HepG2 (cell line): ENCODE measurements around the gene STOML2. TPM values are rescaled to one million over a fixed set of nuclear protein-coding genes. Genes with fewer than 3 reads are reported as not detected.
A peak's percentile ranks its signal among the peaks of the same experiment; 100 is the strongest.

ENCODE experiments used
- ARID4A ChIP-seq: sonication (generic); formaldehyde crosslinking; IDR thresholded peaks from 2 replicates; pipeline ENCODE4 v1.5.0; 2020; ENCODE audit warnings: mild to moderate bottlenecking, missing genetic modification reagents, borderline replicate concordance
- DR1 ChIP-seq: sonication (generic); formaldehyde crosslinking; IDR thresholded peaks from 2 replicates; pipeline ENCODE4 v1.8.0; 2021; ENCODE audit warnings: mild to moderate bottlenecking, missing genetic modification reagents, inconsistent platforms
- JDP2 ChIP-seq: sonication (generic); formaldehyde crosslinking; IDR thresholded peaks from 2 replicates; pipeline ENCODE4 v1.8.1; 2022; ENCODE audit warnings: missing genetic modification reagents, borderline replicate concordance
- KLF16 ChIP-seq, 2 experiments: sonication (generic) in 1 of 2; formaldehyde crosslinking in 1 of 2; IDR thresholded peaks; 2 replicates each; pipeline versions ENCODE4 v1.6.1 to v1.8.0; 2016 to 2023; ENCODE audit warnings: missing genetic modification reagents in 2 of 2, missing compliant biosample characterization in 1 of 2
- NFRKB ChIP-seq: fragments of 450-650 bp; IDR thresholded peaks from 2 replicates; pipeline ENCODE4 v1.6.1; 2017
- RAD51 ChIP-seq: fragments of 450-650 bp; IDR thresholded peaks from 2 replicates; pipeline ENCODE4 v1.6.1; 2016; ENCODE audit warnings: borderline replicate concordance
- TAF15 ChIP-seq: fragments of 200-400 bp; formaldehyde crosslinking; IDR thresholded peaks from one replicate; pipeline ENCODE4 v1.6.1; 2018; ENCODE audit warnings: mild to moderate bottlenecking, low read depth, low read length; ENCODE audit not compliant: poor library complexity, severe bottlenecking
- WIZ ChIP-seq: sonication (generic); formaldehyde crosslinking; IDR thresholded peaks from 2 replicates; pipeline ENCODE4 v1.5.1; 2020; ENCODE audit warnings: mild to moderate bottlenecking, missing genetic modification reagents
- ZBTB44 ChIP-seq: sonication (generic); formaldehyde crosslinking; IDR thresholded peaks from 2 replicates; pipeline ENCODE4 v1.4.0; 2020; ENCODE audit warnings: missing genetic modification reagents
- ZHX1 ChIP-seq: sonication (generic); formaldehyde crosslinking; IDR thresholded peaks from 2 replicates; pipeline ENCODE4 v1.8.1; 2022; ENCODE audit warnings: low read depth, mild to moderate bottlenecking, missing genetic modification reagents
- ZNF136 ChIP-seq: sonication (generic); formaldehyde crosslinking; IDR thresholded peaks from 2 replicates; pipeline ENCODE4 v1.8.1; 2022; ENCODE audit warnings: low read depth, mild to moderate bottlenecking, moderate library complexity, missing genetic modification reagents
- ZNF256 ChIP-seq: sonication (generic); formaldehyde crosslinking; conservative IDR thresholded peaks from 2 replicates; pipeline ENCODE4 v1.4.0; 2020; ENCODE audit warnings: missing genetic modification reagents
- polyA plus RNA-seq, 8 experiments: library from polyadenylated mRNA; depleted of rRNA in 3 of 8; stranded (reverse) in 7 of 8; unstranded in 1 of 8; fragments of >200 nt; fragmentation: Illumina TruSeq in 4 of 8; extraction: Trizol in 4 of 8; gene quantifications; 2 replicates each; pipeline versions ENCODE4 v1.2.1 to v1.2.3, GENCODE V29; 2011 to 2016; ENCODE audit warnings: low read depth in 4 of 8, missing spikeins in 1 of 8, mixed read lengths in 1 of 8; ENCODE audit not compliant: insufficient read depth in 1 of 8
- total RNA-seq, 5 experiments: library from RNA; depleted of rRNA; stranded (reverse); fragments of >200 nt; fragmentation: Illumina TruSeq; extraction: Trizol; gene quantifications; 2 replicates each; pipeline ENCODE4 v1.2.3, GENCODE V29; 2016; ENCODE audit warnings: low read depth in 1 of 5
- TF ChIP-seq, protein P1 (sequence below): sonication (generic); formaldehyde crosslinking; IDR thresholded peaks from 2 replicates; pipeline ENCODE4 v1.4.0; 2020; ENCODE audit warnings: mild to moderate bottlenecking, missing genetic modification reagents
- TF ChIP-seq, protein P2 (sequence below): sonication (generic); formaldehyde crosslinking; IDR thresholded peaks from 2 replicates; pipeline ENCODE4 v1.4.0; 2020; ENCODE audit warnings: missing genetic modification reagents

STOML2 gene
- total and polyA plus RNA-seq, 2 of the 13 experiments (the other 11 are each of a cell fraction or from before 2014, with no cell fraction given), result 245 to 250 TPM

DNA sequence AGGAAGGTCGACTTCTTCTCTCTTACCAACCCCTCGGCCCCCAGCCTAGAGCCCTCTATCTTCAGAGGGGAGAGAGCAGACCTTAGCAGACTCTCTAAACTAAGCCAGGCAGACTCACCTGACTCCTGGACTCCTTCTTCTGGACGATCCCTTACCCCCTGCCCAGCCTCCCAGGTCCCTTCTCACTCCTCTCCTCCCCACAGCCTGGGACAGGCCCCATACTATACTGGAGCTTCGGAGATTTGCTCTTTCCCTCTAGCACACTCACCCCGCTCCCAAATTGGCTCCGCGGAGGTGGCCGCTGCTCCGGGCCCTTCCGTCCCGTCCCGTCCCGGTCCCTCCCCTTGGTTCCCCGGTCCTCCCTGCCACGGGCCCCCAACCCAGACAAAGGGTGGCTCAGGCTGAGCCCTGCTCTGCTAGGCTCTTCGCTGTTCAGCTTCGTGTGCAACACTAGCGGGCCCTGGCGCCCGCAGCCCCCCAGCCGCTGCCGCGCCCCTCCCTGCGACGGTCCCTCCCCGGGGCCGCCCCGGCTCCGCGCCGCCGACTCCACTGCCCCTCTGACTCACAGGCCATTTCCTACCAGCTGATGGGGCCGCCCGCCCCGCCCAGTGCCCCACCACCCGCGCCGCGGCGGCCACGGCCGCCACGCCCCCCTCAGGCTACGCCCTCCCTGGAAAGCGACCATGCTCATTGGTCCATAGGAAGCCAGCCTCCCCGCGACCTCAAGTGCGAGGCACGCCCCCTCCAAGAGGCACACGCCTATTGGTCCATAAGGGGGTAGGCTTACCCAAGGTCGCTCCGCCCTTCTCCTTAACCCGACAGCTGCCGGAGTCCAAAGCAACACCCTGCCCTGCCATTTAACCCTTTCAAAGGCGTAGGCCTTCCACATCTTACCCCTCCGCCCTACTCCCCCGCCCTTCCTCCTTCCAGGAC is 8.3 kb upstream of the STOML2 start (continued):
- TF ChIP-seq ZNF256, result no peak
- no peak for TF ChIP-seq ZNF136 (CRISPR knock-in tag)
- TF ChIP-seq NFRKB, result no peak
- no peak for TF ChIP-seq TAF15
- no peak for TF ChIP-seq RAD51
- TF ChIP-seq KLF16 (CRISPR knock-in tag; IDR thresholded peaks at IDR 0.05), result peak in 1 of 2 experiments; percentile 46; a peak in 2 of 4 replicates
- no peak; the same call in 1 of the 2 replicates for TF ChIP-seq DR1 (CRISPR knock-in tag)
- TF ChIP-seq, protein P1, sequence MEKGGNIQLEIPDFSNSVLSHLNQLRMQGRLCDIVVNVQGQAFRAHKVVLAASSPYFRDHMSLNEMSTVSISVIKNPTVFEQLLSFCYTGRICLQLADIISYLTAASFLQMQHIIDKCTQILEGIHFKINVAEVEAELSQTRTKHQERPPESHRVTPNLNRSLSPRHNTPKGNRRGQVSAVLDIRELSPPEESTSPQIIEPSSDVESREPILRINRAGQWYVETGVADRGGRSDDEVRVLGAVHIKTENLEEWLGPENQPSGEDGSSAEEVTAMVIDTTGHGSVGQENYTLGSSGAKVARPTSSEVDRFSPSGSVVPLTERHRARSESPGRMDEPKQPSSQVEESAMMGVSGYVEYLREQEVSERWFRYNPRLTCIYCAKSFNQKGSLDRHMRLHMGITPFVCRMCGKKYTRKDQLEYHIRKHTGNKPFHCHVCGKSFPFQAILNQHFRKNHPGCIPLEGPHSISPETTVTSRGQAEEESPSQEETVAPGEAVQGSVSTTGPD (CRISPR knock-in tag), result no peak
- TF ChIP-seq JDP2 (CRISPR knock-in tag), result no peak
- TF ChIP-seq WIZ (CRISPR knock-in tag), result no peak
- no peak for TF ChIP-seq ZHX1 (CRISPR knock-in tag)
- peak; percentile 76; the same call in 1 of the 2 replicates for TF ChIP-seq ARID4A (CRISPR knock-in tag)
- TF ChIP-seq, protein P2, sequence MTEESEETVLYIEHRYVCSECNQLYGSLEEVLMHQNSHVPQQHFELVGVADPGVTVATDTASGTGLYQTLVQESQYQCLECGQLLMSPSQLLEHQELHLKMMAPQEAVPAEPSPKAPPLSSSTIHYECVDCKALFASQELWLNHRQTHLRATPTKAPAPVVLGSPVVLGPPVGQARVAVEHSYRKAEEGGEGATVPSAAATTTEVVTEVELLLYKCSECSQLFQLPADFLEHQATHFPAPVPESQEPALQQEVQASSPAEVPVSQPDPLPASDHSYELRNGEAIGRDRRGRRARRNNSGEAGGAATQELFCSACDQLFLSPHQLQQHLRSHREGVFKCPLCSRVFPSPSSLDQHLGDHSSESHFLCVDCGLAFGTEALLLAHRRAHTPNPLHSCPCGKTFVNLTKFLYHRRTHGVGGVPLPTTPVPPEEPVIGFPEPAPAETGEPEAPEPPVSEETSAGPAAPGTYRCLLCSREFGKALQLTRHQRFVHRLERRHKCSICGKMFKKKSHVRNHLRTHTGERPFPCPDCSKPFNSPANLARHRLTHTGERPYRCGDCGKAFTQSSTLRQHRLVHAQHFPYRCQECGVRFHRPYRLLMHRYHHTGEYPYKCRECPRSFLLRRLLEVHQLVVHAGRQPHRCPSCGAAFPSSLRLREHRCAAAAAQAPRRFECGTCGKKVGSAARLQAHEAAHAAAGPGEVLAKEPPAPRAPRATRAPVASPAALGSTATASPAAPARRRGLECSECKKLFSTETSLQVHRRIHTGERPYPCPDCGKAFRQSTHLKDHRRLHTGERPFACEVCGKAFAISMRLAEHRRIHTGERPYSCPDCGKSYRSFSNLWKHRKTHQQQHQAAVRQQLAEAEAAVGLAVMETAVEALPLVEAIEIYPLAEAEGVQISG (CRISPR knock-in tag), result peak; percentile 69
- TF ChIP-seq ZBTB44 (CRISPR knock-in tag), result no peak
